Measurements from ENCODE around the gene OR5K1. TPM values are rescaled to one million over a fixed set of nuclear protein-coding genes. Genes with fewer than 3 reads are reported as not detected.

Gene OR5K1
- not detected for total RNA-seq
- not detected for polyA plus RNA-seq (ENCODE audit: insufficient read length in 2 of 2)
- long read RNA-seq, donor 1: 0 reads
- long read RNA-seq, donor 2: 0 reads
- long read RNA-seq, donor 3: 0 reads
- long read RNA-seq, donor 4: 0 reads

DNA sequence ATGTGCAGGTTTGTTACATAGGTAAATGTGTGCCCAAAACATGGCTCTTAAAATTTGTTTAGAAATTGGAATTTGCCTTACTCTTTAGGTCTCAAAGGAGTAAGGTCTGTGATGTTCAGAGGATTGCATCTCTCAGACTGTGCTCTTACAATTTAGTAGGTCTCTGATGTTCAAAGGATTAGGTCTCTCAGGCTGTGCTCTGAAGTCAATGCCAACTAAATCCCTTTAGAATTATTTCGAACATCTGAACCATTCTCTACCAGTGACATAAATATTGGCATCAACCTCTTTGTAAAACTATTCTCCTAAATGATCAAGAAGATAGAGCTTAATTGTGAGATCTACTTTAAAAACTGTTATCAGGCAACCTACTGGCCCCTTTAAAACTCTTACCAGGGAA is at the start of gene OR5K1:
Gene OR5K1 (plus strand): TSS at position 301 of the 400 bp plus-strand sequence. CDS start 6,376 bp downstream, outside the sequence.
- no peaks in the 10 kb centered on the region for H3K36me3 ChIP-seq (ENCODE audit: control insufficient read depth, insufficient read depth, low read length)
- DNase-seq (ENCODE audit: low read depth in 4 of 6, low spot score in 6 of 6): no peak
- WGBS (ENCODE audit: insufficient coverage): no CpG with 5 or more reads among the region's 1 CpG
- H3K27ac ChIP-seq (ENCODE audit: low read depth, low read length): no peak within 1 kb of the TSS
- no peaks in the 10 kb centered on the region for H3K27me3 ChIP-seq (ENCODE audit: control insufficient read depth, insufficient read depth, low read length)
- no peaks in the 10 kb centered on the region for H3K4me1 ChIP-seq (ENCODE audit: control insufficient read depth, insufficient read depth, low read length)
- no peak within 1 kb of the TSS for H3K4me3 ChIP-seq (ENCODE audit: low read depth, low read length)
- no peaks in the 10 kb centered on the region for H3K9me3 ChIP-seq (ENCODE audit: control insufficient read depth, insufficient read depth, low read length)

DNA sequence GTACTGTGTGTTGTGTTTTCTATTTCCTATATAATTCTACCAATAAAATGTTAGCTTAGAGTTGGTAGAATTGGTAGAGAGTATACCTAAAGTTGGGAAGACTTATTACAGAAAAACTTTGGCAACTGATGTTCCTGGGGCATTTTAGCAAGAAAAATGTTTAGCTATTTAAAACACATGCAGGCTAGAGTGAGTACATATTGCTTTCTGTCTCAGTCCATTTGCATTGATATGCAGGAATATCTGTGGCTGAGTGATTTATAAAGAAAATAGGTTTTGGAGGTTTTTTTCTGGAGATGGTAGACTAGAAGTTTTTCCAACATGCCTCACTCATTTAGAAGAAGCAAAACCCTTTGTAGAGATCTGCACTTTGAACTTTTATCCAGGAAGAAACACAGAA is 30.4 kb upstream of the OR5K1 start:
- Histone ChIP-seq H3K36me3 (ENCODE audit: control insufficient read depth, insufficient read depth, low read length) (no peaks in the 10 kb centered on the region), H3K4me3 (ENCODE audit: low read depth, low read length) (no peak overlapping the region), H3K27me3 (ENCODE audit: control insufficient read depth, insufficient read depth, low read length) (no peaks in the 10 kb centered on the region), H3K9me3 (ENCODE audit: control insufficient read depth, insufficient read depth, low read length) (peaks cover 13% of the 10 kb centered on the region), H3K4me1 (ENCODE audit: control insufficient read depth, insufficient read depth, low read length) (no peaks in the 10 kb centered on the region), H3K27ac (ENCODE audit: low read depth, low read length) (no peak overlapping the region)
- DNase-seq (ENCODE audit: low read depth in 4 of 6, low spot score in 6 of 6): no peak

DNA sequence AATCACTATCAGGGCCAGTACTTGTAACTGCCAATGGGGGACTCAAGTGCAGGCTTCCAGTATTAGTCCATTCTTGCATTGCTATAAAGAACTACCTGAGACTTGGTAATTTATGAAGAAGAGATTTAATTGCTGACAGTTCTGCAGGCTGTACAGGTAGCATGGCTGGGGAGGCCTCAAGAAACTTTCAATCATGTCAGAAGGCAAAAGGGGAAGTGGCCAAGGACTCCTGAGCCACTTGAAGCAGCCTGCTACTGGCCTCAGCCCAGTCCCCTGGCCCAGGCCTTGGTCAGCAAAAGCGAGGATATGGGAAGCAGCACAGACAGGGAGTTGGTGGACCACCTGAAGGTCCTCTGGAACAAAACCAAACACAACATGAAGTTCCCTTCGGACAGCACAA is 29.2 kb upstream of the OR5K1 start:
- H3K27ac ChIP-seq (ENCODE audit: low read depth, low read length): no peak overlapping the region
- H3K4me3 ChIP-seq (ENCODE audit: low read depth, low read length): no peak overlapping the region
- H3K9me3 ChIP-seq (ENCODE audit: control insufficient read depth, insufficient read depth, low read length): peaks cover 7% of the 10 kb centered on the region
- H3K27me3 ChIP-seq (ENCODE audit: control insufficient read depth, insufficient read depth, low read length): no peaks in the 10 kb centered on the region
- no peaks in the 10 kb centered on the region for H3K4me1 ChIP-seq (ENCODE audit: control insufficient read depth, insufficient read depth, low read length)
- no peak for DNase-seq (ENCODE audit: low read depth in 4 of 6, low spot score in 6 of 6)
- H3K36me3 ChIP-seq (ENCODE audit: control insufficient read depth, insufficient read depth, low read length): no peaks in the 10 kb centered on the region
- no CpG with 5 or more reads among the region's 2 CpGs for WGBS (ENCODE audit: insufficient coverage)

DNA sequence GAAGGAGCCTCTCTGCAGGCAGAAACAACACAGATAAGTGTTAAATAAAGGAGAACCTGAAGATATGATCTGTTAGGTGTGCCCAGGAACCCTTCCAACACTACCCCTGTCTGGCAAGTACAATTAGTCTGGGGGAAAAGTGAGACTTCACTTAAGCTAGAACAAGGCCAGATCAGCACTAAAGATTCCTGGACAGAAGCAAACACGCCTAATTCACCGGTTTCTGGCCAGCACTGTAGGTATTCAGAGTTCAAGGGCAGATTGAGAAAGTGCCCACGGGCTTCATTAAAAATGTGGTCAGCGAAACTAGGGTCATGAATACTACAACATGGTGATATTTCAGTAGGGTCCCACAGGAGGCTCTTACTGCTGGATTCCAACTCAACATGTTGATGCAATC is 28.6 kb upstream of the OR5K1 start:
- no peak overlapping the region for H3K4me3 ChIP-seq (ENCODE audit: low read depth, low read length)
- H3K27ac ChIP-seq (ENCODE audit: low read depth, low read length): no peak overlapping the region
- H3K4me1 ChIP-seq (ENCODE audit: control insufficient read depth, insufficient read depth, low read length): no peaks in the 10 kb centered on the region
- no peaks in the 10 kb centered on the region for H3K27me3 ChIP-seq (ENCODE audit: control insufficient read depth, insufficient read depth, low read length)
- WGBS (ENCODE audit: insufficient coverage): 84% methylated on average over 4 of the region's 4 CpGs
- H3K9me3 ChIP-seq (ENCODE audit: control insufficient read depth, insufficient read depth, low read length): peaks cover 5% of the 10 kb centered on the region
- no peaks in the 10 kb centered on the region for H3K36me3 ChIP-seq (ENCODE audit: control insufficient read depth, insufficient read depth, low read length)
- no peak for DNase-seq (ENCODE audit: low read depth in 4 of 6, low spot score in 6 of 6)

DNA sequence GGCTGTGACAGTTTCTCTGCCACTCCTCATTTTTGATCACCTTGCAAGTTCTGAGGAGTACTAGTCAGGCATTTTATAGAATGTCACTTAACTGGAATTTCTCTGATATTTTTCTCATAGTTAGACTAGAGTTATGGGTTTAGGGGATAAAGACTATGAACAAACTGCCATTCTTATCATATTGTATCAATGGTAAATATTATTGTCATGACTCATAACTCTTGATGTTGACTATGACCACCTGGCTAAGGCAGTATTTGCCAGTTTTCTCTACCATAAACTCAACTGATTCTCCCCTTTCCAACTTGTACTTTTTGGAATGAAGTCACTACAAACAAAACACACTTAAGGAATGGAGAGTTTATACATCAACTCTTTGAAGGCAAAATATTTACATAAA is 22.7 kb upstream of the OR5K1 start:
- Histone ChIP-seq H3K4me1 (ENCODE audit: control insufficient read depth, insufficient read depth, low read length) (no peaks in the 10 kb centered on the region), H3K9me3 (ENCODE audit: control insufficient read depth, insufficient read depth, low read length) (no peaks in the 10 kb centered on the region), H3K27ac (ENCODE audit: low read depth, low read length) (no peak overlapping the region), H3K4me3 (ENCODE audit: low read depth, low read length) (no peak overlapping the region), H3K36me3 (ENCODE audit: control insufficient read depth, insufficient read depth, low read length) (no peaks in the 10 kb centered on the region), H3K27me3 (ENCODE audit: control insufficient read depth, insufficient read depth, low read length) (no peaks in the 10 kb centered on the region)
- DNase-seq (ENCODE audit: low read depth in 4 of 6, low spot score in 6 of 6): no peak

DNA sequence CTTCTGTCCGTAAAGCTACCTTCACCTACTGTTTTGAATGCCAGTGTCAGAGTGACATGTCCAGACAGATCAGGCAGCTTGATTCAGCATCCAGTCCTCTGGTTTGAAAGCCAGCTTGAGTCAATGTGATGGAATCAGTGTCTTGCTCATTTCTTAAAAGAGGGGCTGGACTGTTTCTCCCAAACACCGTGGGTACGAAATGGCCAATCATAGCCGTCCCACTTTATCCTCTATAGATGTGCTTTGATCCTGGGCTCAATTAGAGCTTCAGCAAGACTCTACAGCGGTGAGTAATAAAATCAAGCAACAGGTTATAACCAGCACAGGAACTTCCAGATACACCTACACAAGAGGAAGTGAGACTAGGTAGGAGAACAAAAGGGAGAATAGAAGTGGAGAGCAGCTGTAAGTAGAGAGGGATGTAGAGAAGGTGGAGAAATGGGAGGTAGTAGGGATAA is 17.0 kb upstream of the OR5K1 start:
- no peak for DNase-seq (ENCODE audit: low read depth in 4 of 6, low spot score in 6 of 6)
- Histone ChIP-seq H3K4me1 (ENCODE audit: control insufficient read depth, insufficient read depth, low read length) (no peaks in the 10 kb centered on the region), H3K27me3 (ENCODE audit: control insufficient read depth, insufficient read depth, low read length) (no peaks in the 10 kb centered on the region), H3K4me3 (ENCODE audit: low read depth, low read length) (no peak overlapping the region), H3K9me3 (ENCODE audit: control insufficient read depth, insufficient read depth, low read length) (no peaks in the 10 kb centered on the region), H3K36me3 (ENCODE audit: control insufficient read depth, insufficient read depth, low read length) (no peaks in the 10 kb centered on the region), H3K27ac (ENCODE audit: low read depth, low read length) (no peak overlapping the region)
- WGBS (ENCODE audit: insufficient coverage): 80% methylated on average over 1 of the region's 5 CpGs

DNA sequence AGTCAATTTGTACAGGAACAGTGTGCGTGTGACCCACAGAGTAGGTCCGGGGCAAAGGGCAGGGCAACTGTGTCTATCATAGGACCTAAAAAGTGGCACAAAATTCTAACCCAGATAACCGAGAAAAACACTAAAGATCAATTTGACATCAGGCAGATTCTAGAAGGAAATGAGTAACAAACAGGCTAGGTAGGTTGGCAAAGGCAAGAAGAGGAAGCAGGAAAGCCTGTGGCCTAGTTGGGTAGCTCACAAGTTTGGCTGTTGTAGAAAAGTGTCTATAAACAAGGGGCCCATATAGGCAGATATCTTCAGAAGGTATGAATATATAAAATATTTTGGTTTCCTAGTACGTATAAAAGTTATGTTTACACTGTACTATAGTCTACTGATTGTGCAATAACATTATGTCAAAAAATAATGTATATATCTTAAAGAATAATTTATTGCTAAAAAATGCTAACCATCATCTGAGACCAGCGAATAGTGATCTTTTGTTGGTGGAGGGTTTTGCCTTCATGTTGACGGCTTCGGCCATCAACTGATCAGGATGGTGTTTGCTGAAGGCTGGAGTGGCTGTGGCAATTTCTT is 13.3 kb upstream of the OR5K1 start:
- Histone ChIP-seq H3K4me3 (ENCODE audit: low read depth, low read length) (no peak overlapping the region), H3K27ac (ENCODE audit: low read depth, low read length) (no peak overlapping the region), H3K27me3 (ENCODE audit: control insufficient read depth, insufficient read depth, low read length) (no peaks in the 10 kb centered on the region), H3K4me1 (ENCODE audit: control insufficient read depth, insufficient read depth, low read length) (no peaks in the 10 kb centered on the region), H3K36me3 (ENCODE audit: control insufficient read depth, insufficient read depth, low read length) (no peaks in the 10 kb centered on the region), H3K9me3 (ENCODE audit: control insufficient read depth, insufficient read depth, low read length) (no peaks in the 10 kb centered on the region)
- DNase-seq (ENCODE audit: low read depth in 4 of 6, low spot score in 6 of 6): no peak
- 100% methylated on average over 2 of the region's 7 CpGs for WGBS (ENCODE audit: insufficient coverage)

DNA sequence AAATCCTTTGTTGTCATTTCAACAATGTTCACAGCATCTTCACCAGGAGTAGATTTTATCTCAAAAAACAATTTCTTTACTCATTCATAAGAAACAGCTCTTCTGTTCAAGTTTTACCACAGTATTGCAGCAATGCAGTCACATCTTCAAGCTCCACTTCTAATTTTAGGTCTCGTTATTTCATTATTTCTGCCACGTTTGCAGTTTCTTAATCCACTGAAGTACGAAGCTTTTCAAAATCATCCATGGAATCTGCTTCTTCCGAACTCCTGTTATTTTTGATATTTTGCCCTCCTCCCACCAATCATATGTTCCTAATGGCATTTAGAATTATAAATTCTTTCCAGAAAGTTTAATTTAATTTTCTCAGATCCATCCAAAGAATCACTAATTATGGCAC is 12.6 kb upstream of the OR5K1 start:
- Histone ChIP-seq H3K27me3 (ENCODE audit: control insufficient read depth, insufficient read depth, low read length) (no peaks in the 10 kb centered on the region), H3K36me3 (ENCODE audit: control insufficient read depth, insufficient read depth, low read length) (no peaks in the 10 kb centered on the region), H3K4me3 (ENCODE audit: low read depth, low read length) (no peak overlapping the region), H3K9me3 (ENCODE audit: control insufficient read depth, insufficient read depth, low read length) (no peaks in the 10 kb centered on the region), H3K27ac (ENCODE audit: low read depth, low read length) (no peak overlapping the region), H3K4me1 (ENCODE audit: control insufficient read depth, insufficient read depth, low read length) (no peaks in the 10 kb centered on the region)
- DNase-seq (ENCODE audit: low read depth in 4 of 6, low spot score in 6 of 6): no peak
- WGBS (ENCODE audit: insufficient coverage): no CpG with 5 or more reads among the region's 4 CpGs

DNA sequence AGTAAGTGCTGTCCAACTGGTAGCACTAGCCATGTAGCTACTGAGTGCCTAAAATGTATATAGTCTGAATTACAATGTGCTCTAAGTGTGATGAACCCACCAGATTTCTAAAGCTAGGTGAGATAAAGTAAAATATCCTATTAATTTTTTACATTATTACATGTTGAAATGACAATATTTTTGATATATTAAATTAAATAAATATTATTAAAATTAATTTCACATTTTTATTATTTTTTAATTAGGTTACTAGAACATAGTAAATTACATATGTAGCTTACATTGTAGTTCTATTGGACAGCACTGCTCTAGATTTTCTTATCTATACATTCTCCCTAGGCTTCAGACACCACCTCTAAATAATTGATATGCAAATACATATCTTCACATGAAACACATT is 9.2 kb upstream of the OR5K1 start:
- no peaks in the 10 kb centered on the region for H3K27me3 ChIP-seq (ENCODE audit: control insufficient read depth, insufficient read depth, low read length)
- no peak overlapping the region for H3K27ac ChIP-seq (ENCODE audit: low read depth, low read length)
- H3K4me3 ChIP-seq (ENCODE audit: low read depth, low read length): no peak overlapping the region
- H3K9me3 ChIP-seq (ENCODE audit: control insufficient read depth, insufficient read depth, low read length): no peaks in the 10 kb centered on the region
- no peaks in the 10 kb centered on the region for H3K36me3 ChIP-seq (ENCODE audit: control insufficient read depth, insufficient read depth, low read length)
- H3K4me1 ChIP-seq (ENCODE audit: control insufficient read depth, insufficient read depth, low read length): no peaks in the 10 kb centered on the region
- DNase-seq (ENCODE audit: low read depth in 4 of 6, low spot score in 6 of 6): no peak

DNA sequence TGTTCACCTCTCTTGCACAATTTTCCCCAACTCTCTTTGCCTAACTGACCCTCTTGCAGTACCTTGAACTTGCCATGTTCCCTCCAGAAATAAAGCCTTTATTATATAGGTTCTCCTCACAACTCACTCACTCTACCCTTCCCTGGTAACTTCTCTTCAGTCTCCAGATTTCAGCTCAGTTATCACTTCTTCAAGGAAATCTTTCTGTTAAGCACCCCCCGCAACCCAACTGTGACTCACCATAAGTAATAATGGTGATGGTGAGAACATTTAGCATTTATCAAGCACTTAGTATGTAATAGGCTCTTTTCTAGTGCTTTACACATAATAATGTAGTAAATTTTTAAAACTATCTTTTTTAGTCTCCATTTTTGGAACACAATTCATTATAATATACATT is 8.1 kb upstream of the OR5K1 start:
- no peaks in the 10 kb centered on the region for H3K4me1 ChIP-seq (ENCODE audit: control insufficient read depth, insufficient read depth, low read length)
- H3K9me3 ChIP-seq (ENCODE audit: control insufficient read depth, insufficient read depth, low read length): no peaks in the 10 kb centered on the region
- no CpG with 5 or more reads among the region's 1 CpG for WGBS (ENCODE audit: insufficient coverage)
- no peak overlapping the region for H3K4me3 ChIP-seq (ENCODE audit: low read depth, low read length)
- no peaks in the 10 kb centered on the region for H3K36me3 ChIP-seq (ENCODE audit: control insufficient read depth, insufficient read depth, low read length)
- H3K27ac ChIP-seq (ENCODE audit: low read depth, low read length): no peak overlapping the region
- DNase-seq (ENCODE audit: low read depth in 4 of 6, low spot score in 6 of 6): no peak
- H3K27me3 ChIP-seq (ENCODE audit: control insufficient read depth, insufficient read depth, low read length): no peaks in the 10 kb centered on the region

All from spinal cord (tissue), 10 donors.